ENCODE measurements around the gene TENT5C. TPM values are rescaled to one million over a fixed set of nuclear protein-coding genes. Genes with fewer than 3 reads are reported as not detected.

TENT5C gene
- total and polyA plus RNA-seq, 9 of the 15 experiments (the other 6 are each of a cell fraction or from before 2014, with no cell fraction given): 1.8 to 7.7 (median 4.0) TPM

DNA sequence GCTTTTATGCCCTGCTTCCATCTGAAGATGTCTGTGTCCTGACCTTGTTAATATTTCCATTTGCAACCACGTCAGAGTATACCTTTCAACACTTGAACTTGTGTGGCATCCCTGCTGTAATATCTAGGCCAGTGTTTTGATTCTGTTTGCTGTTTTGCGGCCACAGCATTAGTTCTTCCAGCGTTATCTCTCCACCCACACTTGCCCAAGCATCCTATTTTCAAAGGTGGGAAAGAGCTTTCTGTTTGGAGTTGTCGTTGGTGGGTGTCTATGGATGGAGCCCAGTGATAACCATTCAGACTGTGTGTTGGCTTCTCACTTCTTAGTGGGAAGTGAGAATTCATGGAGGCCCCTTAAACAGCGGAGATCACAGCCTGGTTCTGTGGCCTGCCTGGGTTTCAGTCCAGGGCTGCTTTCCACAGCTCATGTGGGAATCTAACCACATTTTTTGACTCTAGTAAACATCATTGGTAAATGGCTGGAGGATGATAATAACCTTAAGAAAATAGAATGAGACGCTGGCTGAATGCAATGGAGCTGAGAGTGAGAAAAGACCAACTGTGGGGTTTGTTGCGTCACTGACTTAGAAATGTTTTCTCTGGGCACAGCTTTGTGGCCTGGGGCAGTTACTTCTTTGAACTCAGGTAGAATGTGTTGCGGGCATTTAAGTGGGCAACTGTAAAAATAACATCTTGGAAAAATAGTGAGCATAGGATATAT lies 7.6 kb downstream of the TENT5C start (continued):
- TF ChIP-seq NCOA1 (IDR thresholded peaks at IDR 0.05; ENCODE audit: low read depth) (peak; percentile 82), MTA1 (IDR thresholded peaks at IDR 0.05; ENCODE audit: borderline replicate concordance) (peak; percentile 77), MAZ (CRISPR knock-in tag; conservative IDR thresholded peaks at IDR 0.05 in 1 of 2, IDR thresholded peaks at IDR 0.05 in 1 of 2) (peak in 1 of 2 experiments; percentile 75; a peak in 3 of 4 replicates), SRSF3 (IDR thresholded peaks at IDR 0.05; ENCODE audit: insufficient read depth, low read length) (no peak), EWSR1 (IDR thresholded peaks at IDR 0.05; ENCODE audit: borderline replicate concordance, low read depth, partially characterized antibody) (no peak), SMARCC2 (IDR thresholded peaks at IDR 0.05; ENCODE audit: low read depth) (peak; percentile 58), ZNF79 (CRISPR knock-in tag; IDR thresholded peaks at IDR 0.05; ENCODE audit: low read depth) (0 out of 2 replicates have a peak, but pooled peaks have one; percentile 21), SNIP1 (IDR thresholded peaks at IDR 0.05; ENCODE audit: low read depth) (no peak), CBX2 (IDR thresholded peaks at IDR 0.05; ENCODE audit: insufficient read depth, low read length, poor library complexity, severe bottlenecking) (no peak), TAF15 (IDR thresholded peaks at IDR 0.05; ENCODE audit: low read depth, low read length) (no peak), ZNF75A (CRISPR knock-in tag; IDR thresholded peaks at IDR 0.05) (no peak), MAFG (tag; conservative IDR thresholded peaks at IDR 0.05) (no peak), KDM2B (CRISPR knock-in tag; IDR thresholded peaks at IDR 0.05) (no peak), FOXA1 (IDR thresholded peaks at IDR 0.05; ENCODE audit: borderline replicate concordance) (no peak)
- TF ChIP-seq, protein P1, sequence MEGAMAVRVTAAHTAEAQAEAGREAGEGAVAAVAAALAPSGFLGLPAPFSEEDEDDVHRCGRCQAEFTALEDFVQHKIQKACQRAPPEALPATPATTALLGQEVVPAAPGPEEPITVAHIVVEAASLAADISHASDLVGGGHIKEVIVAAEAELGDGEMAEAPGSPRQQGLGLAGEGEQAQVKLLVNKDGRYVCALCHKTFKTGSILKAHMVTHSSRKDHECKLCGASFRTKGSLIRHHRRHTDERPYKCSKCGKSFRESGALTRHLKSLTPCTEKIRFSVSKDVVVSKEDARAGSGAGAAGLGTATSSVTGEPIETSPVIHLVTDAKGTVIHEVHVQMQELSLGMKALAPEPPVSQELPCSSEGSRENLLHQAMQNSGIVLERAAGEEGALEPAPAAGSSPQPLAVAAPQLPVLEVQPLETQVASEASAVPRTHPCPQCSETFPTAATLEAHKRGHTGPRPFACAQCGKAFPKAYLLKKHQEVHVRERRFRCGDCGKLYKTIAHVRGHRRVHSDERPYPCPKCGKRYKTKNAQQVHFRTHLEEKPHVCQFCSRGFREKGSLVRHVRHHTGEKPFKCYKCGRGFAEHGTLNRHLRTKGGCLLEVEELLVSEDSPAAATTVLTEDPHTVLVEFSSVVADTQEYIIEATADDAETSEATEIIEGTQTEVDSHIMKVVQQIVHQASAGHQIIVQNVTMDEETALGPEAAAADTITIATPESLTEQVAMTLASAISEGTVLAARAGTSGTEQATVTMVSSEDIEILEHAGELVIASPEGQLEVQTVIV (CRISPR knock-in tag; IDR thresholded peaks at IDR 0.05; ENCODE audit: borderline replicate concordance): no peak
- TF ChIP-seq, protein P2, sequence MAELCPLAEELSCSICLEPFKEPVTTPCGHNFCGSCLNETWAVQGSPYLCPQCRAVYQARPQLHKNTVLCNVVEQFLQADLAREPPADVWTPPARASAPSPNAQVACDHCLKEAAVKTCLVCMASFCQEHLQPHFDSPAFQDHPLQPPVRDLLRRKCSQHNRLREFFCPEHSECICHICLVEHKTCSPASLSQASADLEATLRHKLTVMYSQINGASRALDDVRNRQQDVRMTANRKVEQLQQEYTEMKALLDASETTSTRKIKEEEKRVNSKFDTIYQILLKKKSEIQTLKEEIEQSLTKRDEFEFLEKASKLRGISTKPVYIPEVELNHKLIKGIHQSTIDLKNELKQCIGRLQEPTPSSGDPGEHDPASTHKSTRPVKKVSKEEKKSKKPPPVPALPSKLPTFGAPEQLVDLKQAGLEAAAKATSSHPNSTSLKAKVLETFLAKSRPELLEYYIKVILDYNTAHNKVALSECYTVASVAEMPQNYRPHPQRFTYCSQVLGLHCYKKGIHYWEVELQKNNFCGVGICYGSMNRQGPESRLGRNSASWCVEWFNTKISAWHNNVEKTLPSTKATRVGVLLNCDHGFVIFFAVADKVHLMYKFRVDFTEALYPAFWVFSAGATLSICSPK (IDR thresholded peaks at IDR 0.05; ENCODE audit: borderline replicate concordance): no peak
- TF ChIP-seq, protein P3, sequence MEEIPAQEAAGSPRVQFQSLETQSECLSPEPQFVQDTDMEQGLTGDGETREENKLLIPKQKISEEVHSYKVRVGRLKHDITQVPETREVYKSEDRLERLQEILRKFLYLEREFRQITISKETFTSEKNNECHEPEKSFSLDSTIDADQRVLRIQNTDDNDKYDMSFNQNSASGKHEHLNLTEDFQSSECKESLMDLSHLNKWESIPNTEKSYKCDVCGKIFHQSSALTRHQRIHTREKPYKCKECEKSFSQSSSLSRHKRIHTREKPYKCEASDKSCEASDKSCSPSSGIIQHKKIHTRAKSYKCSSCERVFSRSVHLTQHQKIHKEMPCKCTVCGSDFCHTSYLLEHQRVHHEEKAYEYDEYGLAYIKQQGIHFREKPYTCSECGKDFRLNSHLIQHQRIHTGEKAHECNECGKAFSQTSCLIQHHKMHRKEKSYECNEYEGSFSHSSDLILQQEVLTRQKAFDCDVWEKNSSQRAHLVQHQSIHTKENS (CRISPR knock-in tag; IDR thresholded peaks at IDR 0.05): no peak
- TF ChIP-seq, protein P4, sequence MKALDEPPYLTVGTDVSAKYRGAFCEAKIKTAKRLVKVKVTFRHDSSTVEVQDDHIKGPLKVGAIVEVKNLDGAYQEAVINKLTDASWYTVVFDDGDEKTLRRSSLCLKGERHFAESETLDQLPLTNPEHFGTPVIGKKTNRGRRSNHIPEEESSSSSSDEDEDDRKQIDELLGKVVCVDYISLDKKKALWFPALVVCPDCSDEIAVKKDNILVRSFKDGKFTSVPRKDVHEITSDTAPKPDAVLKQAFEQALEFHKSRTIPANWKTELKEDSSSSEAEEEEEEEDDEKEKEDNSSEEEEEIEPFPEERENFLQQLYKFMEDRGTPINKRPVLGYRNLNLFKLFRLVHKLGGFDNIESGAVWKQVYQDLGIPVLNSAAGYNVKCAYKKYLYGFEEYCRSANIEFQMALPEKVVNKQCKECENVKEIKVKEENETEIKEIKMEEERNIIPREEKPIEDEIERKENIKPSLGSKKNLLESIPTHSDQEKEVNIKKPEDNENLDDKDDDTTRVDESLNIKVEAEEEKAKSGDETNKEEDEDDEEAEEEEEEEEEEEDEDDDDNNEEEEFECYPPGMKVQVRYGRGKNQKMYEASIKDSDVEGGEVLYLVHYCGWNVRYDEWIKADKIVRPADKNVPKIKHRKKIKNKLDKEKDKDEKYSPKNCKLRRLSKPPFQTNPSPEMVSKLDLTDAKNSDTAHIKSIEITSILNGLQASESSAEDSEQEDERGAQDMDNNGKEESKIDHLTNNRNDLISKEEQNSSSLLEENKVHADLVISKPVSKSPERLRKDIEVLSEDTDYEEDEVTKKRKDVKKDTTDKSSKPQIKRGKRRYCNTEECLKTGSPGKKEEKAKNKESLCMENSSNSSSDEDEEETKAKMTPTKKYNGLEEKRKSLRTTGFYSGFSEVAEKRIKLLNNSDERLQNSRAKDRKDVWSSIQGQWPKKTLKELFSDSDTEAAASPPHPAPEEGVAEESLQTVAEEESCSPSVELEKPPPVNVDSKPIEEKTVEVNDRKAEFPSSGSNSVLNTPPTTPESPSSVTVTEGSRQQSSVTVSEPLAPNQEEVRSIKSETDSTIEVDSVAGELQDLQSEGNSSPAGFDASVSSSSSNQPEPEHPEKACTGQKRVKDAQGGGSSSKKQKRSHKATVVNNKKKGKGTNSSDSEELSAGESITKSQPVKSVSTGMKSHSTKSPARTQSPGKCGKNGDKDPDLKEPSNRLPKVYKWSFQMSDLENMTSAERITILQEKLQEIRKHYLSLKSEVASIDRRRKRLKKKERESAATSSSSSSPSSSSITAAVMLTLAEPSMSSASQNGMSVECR (CRISPR knock-in tag; IDR thresholded peaks at IDR 0.05): no peak

Data from K562 (cell line).